HepG2 (cell line): ENCODE measurements around the gene KCNK7. TPM values are rescaled to one million over a fixed set of nuclear protein-coding genes. Genes with fewer than 3 reads are reported as not detected.

Experiments used
- ATAC-seq: fragments of 200-7000 bp; cut with Tn5 transposase; 3 replicates; pipeline ENCODE4 v1.9.1; 2020; ENCODE audit warnings: mild to moderate bottlenecking, moderate library complexity
- BruUV-seq: library from RNA; stranded (reverse); fragments of 400-500 nt; replicated peaks from 2 replicates; lab custom pipeline; 2021; lab: Mats Ljungman, UMichigan
- CTCF ChIA-PET: fragments of 300-600 bp; formaldehyde crosslinking; extraction: SDS; loops from one replicate; lab custom pipeline; 2021; ENCODE audit warnings: low total read pairs, inconsistent platforms, low intra/inter-chr PET ratio; lab: Yijun Ruan, JAX
- POLR2A ChIA-PET: fragments of 350-600 bp; sonication (Branson Sonifier 250); formaldehyde crosslinking; loops from one replicate; lab custom pipeline; 2020; ENCODE audit warnings: antibody characterized with exemption, inconsistent platforms; lab: Yijun Ruan, JAX
- DNase-seq: peaks from one replicate; pipeline ENCODE4 v3.0.0-alpha.2; 2015; ENCODE audit warnings: low spot score
- FAIRE-seq: peaks from 3 replicates; lab custom pipeline; 2011; peaks lifted over from hg19 to GRCh38; lab: Jason Lieb, UNC
- H2AFZ ChIP-seq: one replicate; pipeline ENCODE4 v1.6.1; 2011; ENCODE audit warnings: low read length, inconsistent platforms
- H3K27ac ChIP-seq: fragments of 300-600 bp; 3 replicates; pipeline ENCODE4 v1.8.0; 2011; ENCODE audit warnings: mixed run types, mild to moderate bottlenecking, mixed read lengths, low read length, inconsistent platforms; ENCODE audit not compliant: insufficient read depth; ENCODE audit errors: extremely low read length
- H3K27me3 ChIP-seq, 2 experiments: fragments of 200-600 bp in 1 of 2; 2 replicates in 1 of 2; 3 replicates in 1 of 2; pipeline versions ENCODE4 v1.6.0 to v1.8.0; 2011; ENCODE audit warnings: low read length in 2 of 2, mild to moderate bottlenecking in 2 of 2, moderate library complexity in 2 of 2, inconsistent platforms in 1 of 2; ENCODE audit not compliant: insufficient read depth in 2 of 2, control insufficient read depth in 1 of 2
- H3K36me3 ChIP-seq, 2 experiments: fragments of 200-600 bp in 1 of 2; replicated peaks in 1 of 2; 2 replicates in 1 of 2; 3 replicates in 1 of 2; pipeline versions ENCODE4 v1.5.1 to v1.8.0; 2011; ENCODE audit warnings: low read length in 2 of 2, inconsistent platforms in 1 of 2; ENCODE audit not compliant: insufficient read depth in 2 of 2, control insufficient read depth in 1 of 2
- H3K4me1 ChIP-seq: 2 replicates; pipeline ENCODE4 v1.5.1; 2012; ENCODE audit warnings: low read length, inconsistent platforms; ENCODE audit not compliant: insufficient read depth
- H3K4me2 ChIP-seq: 2 replicates; pipeline ENCODE4 v1.6.0; 2011; ENCODE audit warnings: low read depth, low read length, inconsistent platforms
- H3K4me3 ChIP-seq, 3 experiments: fragments of 200-600 bp in 1 of 3; sonication (generic), shearing (Covaris generic) in 1 of 3; replicated peaks in 1 of 3; 2 replicates each; pipeline ENCODE4 v1.5.1; 2011 to 2016; ENCODE audit warnings: low read length in 3 of 3, inconsistent platforms in 2 of 3, low read depth in 2 of 3, mild to moderate bottlenecking in 2 of 3, control low read depth in 1 of 3, mixed read lengths in 1 of 3; ENCODE audit not compliant: insufficient read depth in 1 of 3
- H3K79me2 ChIP-seq: one replicate; pipeline ENCODE4 v1.6.1; 2011; ENCODE audit warnings: low read length, inconsistent platforms; ENCODE audit not compliant: insufficient read depth
- H3K9ac ChIP-seq: 2 replicates; pipeline ENCODE4 v1.6.0; 2011; ENCODE audit warnings: mild to moderate bottlenecking, low read depth, low read length, inconsistent platforms; ENCODE audit not compliant: insufficient read depth
- H3K9me3 ChIP-seq: 2 replicates; pipeline ENCODE4 v1.5.1; 2012; ENCODE audit warnings: mild to moderate bottlenecking, low read length
- H4K20me1 ChIP-seq: 2 replicates; pipeline ENCODE4 v1.6.0; 2011; ENCODE audit warnings: inconsistent platforms, mild to moderate bottlenecking, low read length, moderate library complexity; ENCODE audit not compliant: insufficient read depth
- ATAD3A ChIP-seq: sonication (generic); formaldehyde crosslinking; IDR thresholded peaks from 2 replicates; pipeline ENCODE4 v1.4.0; 2020; ENCODE audit warnings: missing genetic modification reagents
- XRCC5 ChIP-seq: fragments of 200-400 bp; formaldehyde crosslinking; optimal IDR thresholded peaks from 2 replicates; pipeline ENCODE3; 2017; ENCODE audit warnings: mild to moderate bottlenecking, low read length
- ZBTB46 ChIP-seq: sonication (generic); formaldehyde crosslinking; IDR thresholded peaks from 2 replicates; pipeline ENCODE4 v1.4.0; 2020; ENCODE audit warnings: mild to moderate bottlenecking, missing genetic modification reagents, borderline replicate concordance
- ZFX ChIP-seq: sonication (generic); formaldehyde crosslinking; IDR thresholded peaks from 2 replicates; pipeline ENCODE4 v1.4.0; 2020; ENCODE audit warnings: mild to moderate bottlenecking, low read depth, missing genetic modification reagents, moderate library complexity
- ZNF20 ChIP-seq: sonication (generic); formaldehyde crosslinking; IDR thresholded peaks from 2 replicates; pipeline ENCODE4 v1.4.0; 2020; ENCODE audit warnings: mild to moderate bottlenecking, moderate library complexity, missing genetic modification reagents
- ZNF546 ChIP-seq: sonication (generic); formaldehyde crosslinking; conservative IDR thresholded peaks from 2 replicates; pipeline ENCODE4 v1.8.1; 2023; ENCODE audit warnings: mild to moderate bottlenecking, missing genetic modification reagents
- WGBS: methylation state at CpG from one replicate; pipeline ENCODE4 v1.1.6; 2017; ENCODE audit warnings: low lambda C conversion rate; 5-methylcytosine and 5-hydroxymethylcytosine counted together
- in situ Hi-C: cut with HindIII; loops from 2 replicates; pipeline ENCODE4 v1.10.0; 2017; ENCODE audit warnings: low pct_unique_long_range_greater_than_20kb; ENCODE audit not compliant: extremely low pct_ligation_motif_present
- intact Hi-C: fragments of 100-400 bp; cut with micrococcal nuclease; formaldehyde crosslinking; loops from one replicate; pipeline ENCODE4 v1.10.0; 2022; ENCODE audit not compliant: unreplicated experiment
- polyA plus RNA-seq, 8 experiments: library from polyadenylated mRNA; depleted of rRNA in 3 of 8; stranded (reverse) in 7 of 8; unstranded in 1 of 8; fragments of >200 nt; fragmentation: Illumina TruSeq in 4 of 8; extraction: Trizol in 4 of 8; gene quantifications; 2 replicates each; pipeline versions ENCODE4 v1.2.1 to v1.2.3, GENCODE V29; 2011 to 2016; ENCODE audit warnings: low read depth in 4 of 8, missing spikeins in 1 of 8, mixed read lengths in 1 of 8; ENCODE audit not compliant: insufficient read depth in 1 of 8
- total RNA-seq, 5 experiments: library from RNA; depleted of rRNA; stranded (reverse); fragments of >200 nt; fragmentation: Illumina TruSeq; extraction: Trizol; gene quantifications; 2 replicates each; pipeline ENCODE4 v1.2.3, GENCODE V29; 2016; ENCODE audit warnings: low read depth in 1 of 5
- TF ChIP-seq, protein P1 (sequence below): sonication (generic); formaldehyde crosslinking; IDR thresholded peaks from 2 replicates; pipeline ENCODE4 v1.5.0; 2020; ENCODE audit warnings: mild to moderate bottlenecking, missing genetic modification reagents, borderline replicate concordance

The KCNK7 gene
- total and polyA plus RNA-seq, 2 of the 13 experiments (the other 11 are each of a cell fraction or from before 2014, with no cell fraction given): 0.11 TPM; not detected in 1

- ATAC-seq (no peak), DNase-seq (no peak), FAIRE-seq (no peak)
- ChIA-PET POLR2A (interaction anchor here (0.8 to 2.5 kb wide), 5 partner anchors 12 to 45 kb away, joined by 3 to 34 read pairs (median 8); partner anchors contain the start of genes LTBP3 and PCNX3), CTCF (interaction anchor here (1.3 kb wide), 1 partner anchor 31 kb away, joined by 7 read pairs; no protein-coding TSS in a partner anchor)
- H4K20me1 ChIP-seq: no peaks in the 10 kb centered on the region; the same call in 1 of the 2 replicates
- no TSS peak for BruUV-seq
- WGBS: 64% methylated on average over 4 of the region's 9 CpGs
- H3K27ac ChIP-seq: no peak overlapping the region
- H3K4me2 ChIP-seq: peak overlapping the region; percentile 92
- H3K9ac ChIP-seq: peak overlapping the region; percentile 88
- peaks cover 48% of the 10 kb centered on the region for H3K4me1 ChIP-seq
- TF ChIP-seq ZFX (CRISPR knock-in tag) (0 out of 2 replicates have a peak, but pooled peaks have one; percentile 5), XRCC5 (peak; percentile 3), ATAD3A (no peak)
- intact Hi-C loops: loop anchor here (2.0 kb wide), 1 partner anchor 31 kb away; no protein-coding TSS in a partner anchor
- peaks cover 23% of the 10 kb centered on the region for H3K79me2 ChIP-seq
- no peak overlapping the region for H2AFZ ChIP-seq
- H3K4me3 ChIP-seq: peak overlapping the region; percentile 85 to 99 (median 95)
- in situ Hi-C loops: no loop called here
- peaks cover 3 to 5% of the 10 kb centered on the region in 2 experiments; a peak in 2 of 5 replicates for H3K36me3 ChIP-seq
- no peaks in the 10 kb centered on the region; a peak in 1 of 5 replicates for H3K27me3 ChIP-seq
- no peaks in the 10 kb centered on the region for H3K9me3 ChIP-seq
These were observed 24.2 kb downstream of the KCNK7 start for GRCh38 chr11:65571420-65571819.

DNA sequence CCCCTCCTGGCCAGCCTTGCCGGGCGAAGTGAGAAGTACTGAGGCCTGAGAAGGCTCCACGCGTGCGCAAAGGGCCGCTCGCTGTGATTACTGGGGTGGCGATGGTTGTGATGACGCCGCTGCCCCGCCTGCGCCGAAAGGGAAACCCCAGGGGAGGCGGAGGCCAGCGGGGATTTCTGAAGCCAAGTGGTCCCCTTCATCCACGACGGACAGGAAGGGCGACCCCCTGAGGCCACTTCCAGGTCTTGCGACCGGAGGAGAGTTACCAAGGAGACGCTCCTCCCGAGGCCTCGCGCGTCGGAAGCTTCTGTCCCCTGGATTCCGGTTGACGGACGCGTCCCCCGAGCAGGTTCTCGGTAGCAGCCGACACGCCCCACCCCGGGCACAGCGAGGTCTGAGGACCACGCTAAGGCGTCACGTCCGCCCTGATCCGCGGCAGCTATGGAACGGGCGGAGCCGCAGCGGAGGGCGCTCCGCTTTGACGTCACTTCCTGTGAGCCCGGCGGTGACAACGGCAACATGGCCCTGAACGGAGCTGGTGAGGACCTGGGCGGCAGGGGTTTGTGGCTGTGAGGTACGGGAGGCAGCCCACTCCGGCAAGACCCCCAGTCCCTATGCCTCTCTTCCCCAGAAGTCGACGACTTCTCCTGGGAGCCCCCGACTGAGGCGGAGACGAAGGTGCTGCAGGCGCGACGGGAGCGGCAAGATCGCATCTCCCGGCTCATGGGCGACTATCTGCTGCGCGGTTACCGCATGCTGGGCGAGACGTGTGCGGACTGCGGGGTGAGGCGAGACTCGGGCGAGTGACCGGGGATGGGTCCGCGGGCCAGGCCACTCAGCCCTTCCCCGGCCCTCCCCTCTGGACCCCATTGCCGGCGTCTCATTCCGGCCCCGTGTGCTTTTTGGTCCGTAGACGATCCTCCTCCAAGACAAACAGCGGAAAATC lies 25.4 kb downstream of the KCNK7 start, which contains the start of gene ZNRD2:
TSS of gene ZNRD2 (plus strand) at position 505 of the 946 bp plus-strand sequence. CDS start at position 520, 15 bp downstream.
- Histone ChIP-seq H2AFZ (no peak within 1 kb of the TSS), H3K4me2 (peak within 1 kb of the TSS; percentile 97), H3K4me1 (peaks cover 42% of the 10 kb centered on the region), H3K79me2 (peaks cover 23% of the 10 kb centered on the region), H4K20me1 (no peaks in the 10 kb centered on the region; the same call in 1 of the 2 replicates), H3K36me3 (peaks cover 3 to 5% of the 10 kb centered on the region in 2 experiments; a peak in 2 of 5 replicates), H3K27ac (peak within 1 kb of the TSS; percentile 85), H3K9ac (peak within 1 kb of the TSS; percentile 88), H3K4me3 (peak within 1 kb of the TSS; percentile 85 to 99 (median 95)), H3K9me3 (no peaks in the 10 kb centered on the region), H3K27me3 (no peaks in the 10 kb centered on the region; a peak in 1 of 5 replicates)
- CTCF ChIA-PET: interaction anchor here (1.0 to 1.3 kb wide), 2 partner anchors 19 to 29 kb away, joined by 4 to 5 read pairs; no protein-coding TSS in a partner anchor
- POLR2A ChIA-PET: interaction anchor here (0.6 to 2.5 kb wide), 19 partner anchors 11 to 448 kb away, joined by 3 to 34 read pairs (median 5); partner anchors contain the start of genes FAU, LTBP3, MALAT1 and MRPL49
- in situ Hi-C loops: no loop called here
- peak; percentile 91 for FAIRE-seq
- intact Hi-C loops: loop anchor here (2.0 kb wide), 1 partner anchor 29 kb away; no protein-coding TSS in a partner anchor
- ATAC-seq: peak; percentile 87
- TSS peak; percentile 81 for BruUV-seq
- 0% methylated on average over 13 of the region's 89 CpGs for WGBS
- peak; percentile 96 for DNase-seq
- TF ChIP-seq, protein P1, sequence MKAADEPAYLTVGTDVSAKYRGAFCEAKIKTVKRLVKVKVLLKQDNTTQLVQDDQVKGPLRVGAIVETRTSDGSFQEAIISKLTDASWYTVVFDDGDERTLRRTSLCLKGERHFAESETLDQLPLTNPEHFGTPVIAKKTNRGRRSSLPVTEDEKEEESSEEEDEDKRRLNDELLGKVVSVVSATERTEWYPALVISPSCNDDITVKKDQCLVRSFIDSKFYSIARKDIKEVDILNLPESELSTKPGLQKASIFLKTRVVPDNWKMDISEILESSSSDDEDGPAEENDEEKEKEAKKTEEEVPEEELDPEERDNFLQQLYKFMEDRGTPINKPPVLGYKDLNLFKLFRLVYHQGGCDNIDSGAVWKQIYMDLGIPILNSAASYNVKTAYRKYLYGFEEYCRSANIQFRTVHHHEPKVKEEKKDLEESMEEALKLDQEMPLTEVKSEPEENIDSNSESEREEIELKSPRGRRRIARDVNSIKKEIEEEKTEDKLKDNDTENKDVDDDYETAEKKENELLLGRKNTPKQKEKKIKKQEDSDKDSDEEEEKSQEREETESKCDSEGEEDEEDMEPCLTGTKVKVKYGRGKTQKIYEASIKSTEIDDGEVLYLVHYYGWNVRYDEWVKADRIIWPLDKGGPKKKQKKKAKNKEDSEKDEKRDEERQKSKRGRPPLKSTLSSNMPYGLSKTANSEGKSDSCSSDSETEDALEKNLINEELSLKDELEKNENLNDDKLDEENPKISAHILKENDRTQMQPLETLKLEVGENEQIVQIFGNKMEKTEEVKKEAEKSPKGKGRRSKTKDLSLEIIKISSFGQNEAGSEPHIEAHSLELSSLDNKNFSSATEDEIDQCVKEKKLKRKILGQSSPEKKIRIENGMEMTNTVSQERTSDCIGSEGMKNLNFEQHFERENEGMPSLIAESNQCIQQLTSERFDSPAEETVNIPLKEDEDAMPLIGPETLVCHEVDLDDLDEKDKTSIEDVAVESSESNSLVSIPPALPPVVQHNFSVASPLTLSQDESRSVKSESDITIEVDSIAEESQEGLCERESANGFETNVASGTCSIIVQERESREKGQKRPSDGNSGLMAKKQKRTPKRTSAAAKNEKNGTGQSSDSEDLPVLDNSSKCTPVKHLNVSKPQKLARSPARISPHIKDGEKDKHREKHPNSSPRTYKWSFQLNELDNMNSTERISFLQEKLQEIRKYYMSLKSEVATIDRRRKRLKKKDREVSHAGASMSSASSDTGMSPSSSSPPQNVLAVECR (CRISPR knock-in tag): peak; percentile 96
- TF ChIP-seq ZNF20 (no peak), ZNF546 (CRISPR knock-in tag) (0 out of 2 replicates have a peak, but pooled peaks have one; percentile 24), ZBTB46 (CRISPR knock-in tag) (no peak)
